Panc1 (cell line): Measurements from ENCODE around the gene PCBP4.

Experiments
- CTCF ChIP-seq: fragments of 450-650 bp; IDR thresholded peaks from 2 replicates; pipeline ENCODE4 v1.5.1; 2017; ENCODE audit warnings: mild to moderate bottlenecking
- POLR2AphosphoS5 ChIP-seq: IDR thresholded peaks from 2 replicates; pipeline ENCODE4 v1.6.1; 2012; ENCODE audit warnings: mild to moderate bottlenecking, low read depth, low read length, moderate library complexity
- REST ChIP-seq, 2 experiments: IDR thresholded peaks; 2 replicates each; pipeline ENCODE4 v1.6.1; 2011 to 2012; ENCODE audit warnings: low read depth in 2 of 2, control low read depth in 1 of 2, low read length in 1 of 2, mild to moderate bottlenecking in 1 of 2, moderate library complexity in 1 of 2; ENCODE audit not compliant: insufficient read depth in 1 of 2
- SIN3A ChIP-seq: IDR thresholded peaks from 2 replicates; pipeline ENCODE4 v1.6.1; 2012; ENCODE audit warnings: low read depth, mild to moderate bottlenecking, low read length, moderate library complexity, borderline replicate concordance; ENCODE audit not compliant: insufficient read depth
- TCF7L2 ChIP-seq: IDR thresholded peaks from 2 replicates; pipeline ENCODE4 v1.6.1; 2011; ENCODE audit warnings: mild to moderate bottlenecking, low read depth, low read length, inconsistent platforms

GRCh38 chr3:52006820-52007133 lies 39.5 kb upstream of the PCBP4 start:
- TF ChIP-seq TCF7L2 (no peak), CTCF (no peak), POLR2AphosphoS5 (no peak), SIN3A (no peak), REST (IDR thresholded peaks at IDR 0.05; ENCODE audit: insufficient read depth in 1 of 2, low read depth in 2 of 2, low read length in 1 of 2) (no peak)
